HS-5 (cell line): ENCODE data around the gene EDEM1.
"Not testable (repeated sequence)": the region's sequence is repeated elsewhere in the genome, so short reads cannot be mapped to it uniquely, and the experiment has no call there.

ENCODE experiments used
- DNase-seq: peaks from one replicate; pipeline ENCODE4 v3.0.0-alpha.2; 2012; ENCODE audit warnings: low read depth

EDEM1 gene

DNA sequence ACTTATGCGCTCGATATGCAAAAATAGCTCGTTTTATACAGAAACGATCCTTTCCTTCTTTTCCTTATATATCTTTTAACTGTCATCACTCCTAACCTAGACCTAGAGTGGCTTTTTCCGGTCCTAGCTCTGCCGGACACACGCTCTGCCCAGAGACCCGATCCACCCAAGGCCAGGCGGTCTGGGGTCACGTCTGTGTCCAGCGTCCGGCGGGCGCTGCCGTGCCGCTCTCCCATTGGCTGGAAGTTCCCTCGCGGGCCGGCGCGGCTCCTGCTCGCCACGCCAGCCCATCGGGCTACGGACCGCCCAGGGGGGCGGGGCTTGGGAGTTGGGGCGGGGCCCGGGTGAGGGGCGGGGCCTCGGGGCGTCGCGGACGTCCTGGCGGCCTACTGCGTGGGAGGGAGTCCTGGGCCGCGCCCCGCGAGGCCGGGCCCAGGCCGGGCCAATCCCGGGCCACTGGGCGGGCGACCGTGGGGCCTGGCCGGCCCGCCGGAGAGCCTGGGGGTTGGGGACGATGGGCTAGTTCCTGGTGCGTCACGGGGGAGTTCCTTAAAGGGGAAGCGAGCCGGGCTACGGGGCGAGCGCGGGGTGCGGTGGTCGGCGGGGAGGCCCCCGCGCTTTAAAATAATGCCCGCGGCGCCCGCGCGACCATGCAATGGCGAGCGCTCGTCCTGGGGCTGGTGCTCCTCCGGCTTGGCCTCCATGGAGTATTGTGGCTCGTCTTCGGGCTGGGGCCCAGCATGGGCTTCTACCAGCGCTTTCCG is at the start of gene EDEM1:
Gene EDEM1 (plus strand): TSS at position 552 of the 764 bp plus-strand sequence. CDS start 99 bp downstream, at position 651.
- peak; percentile 76 for DNase-seq

DNA sequence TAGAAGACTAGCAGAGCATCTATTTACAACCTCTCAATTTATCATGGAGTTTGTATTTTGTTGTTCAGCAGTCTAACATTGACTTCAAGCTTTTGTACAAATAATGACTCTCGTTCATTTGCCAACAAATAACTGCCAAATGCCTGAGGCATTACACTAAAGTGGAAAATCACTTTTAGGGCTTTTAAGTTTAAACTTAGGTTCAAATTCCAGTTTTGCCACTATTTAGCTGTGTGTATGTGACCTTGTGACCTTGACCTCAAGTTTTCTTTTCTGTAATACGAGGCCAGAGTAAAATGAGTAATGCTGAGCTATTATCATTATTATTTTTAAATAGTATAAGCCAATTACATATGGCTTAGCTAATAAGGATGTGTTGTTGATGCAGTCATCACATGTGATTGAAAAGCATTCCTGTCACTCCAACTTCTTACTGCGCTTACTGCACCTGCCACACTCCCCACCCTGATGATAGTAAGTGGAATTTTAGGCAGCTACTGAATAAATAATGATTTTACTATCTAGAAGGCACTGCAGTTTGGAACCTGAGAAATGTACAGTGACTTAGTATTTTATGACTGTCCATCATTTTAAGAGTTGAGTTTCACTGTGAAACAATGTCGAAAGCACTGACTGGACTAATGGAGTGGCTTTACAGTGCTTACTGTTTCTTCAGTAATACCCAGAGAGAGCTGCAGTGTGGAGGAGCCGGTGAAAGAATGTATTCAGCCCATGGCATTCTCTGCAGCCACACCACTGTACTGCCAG is 49.1 kb upstream of the EDEM1 start:
- DNase-seq, result no peak

GRCh38 chr3:5140230-5140621 is 47.3 kb upstream of the EDEM1 start:
- DNase-seq, result no peak

DNA sequence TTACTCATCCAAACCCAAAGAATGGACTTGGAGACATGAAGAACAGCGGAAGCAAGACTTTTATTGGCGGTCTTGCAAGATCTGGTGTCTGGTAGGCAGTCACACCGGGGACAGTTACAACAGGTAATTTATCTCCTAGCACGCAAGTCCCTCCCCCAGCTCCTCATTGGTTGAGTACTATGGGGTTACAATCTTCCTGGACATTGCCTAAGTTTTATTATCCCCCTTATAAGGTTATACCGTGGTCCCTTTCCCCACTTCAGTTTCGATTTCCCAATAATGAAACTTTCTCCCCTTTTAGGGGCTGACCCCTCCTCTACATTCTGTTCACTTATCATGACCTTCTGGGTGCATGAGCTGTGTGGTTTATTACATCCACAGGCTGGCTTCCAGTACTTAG is 46.7 kb upstream of the EDEM1 start:
- no peak for DNase-seq

GRCh38 chr3:5141760-5142159 is 45.7 kb upstream of the EDEM1 start:
- DNase-seq, result no peak

DNA sequence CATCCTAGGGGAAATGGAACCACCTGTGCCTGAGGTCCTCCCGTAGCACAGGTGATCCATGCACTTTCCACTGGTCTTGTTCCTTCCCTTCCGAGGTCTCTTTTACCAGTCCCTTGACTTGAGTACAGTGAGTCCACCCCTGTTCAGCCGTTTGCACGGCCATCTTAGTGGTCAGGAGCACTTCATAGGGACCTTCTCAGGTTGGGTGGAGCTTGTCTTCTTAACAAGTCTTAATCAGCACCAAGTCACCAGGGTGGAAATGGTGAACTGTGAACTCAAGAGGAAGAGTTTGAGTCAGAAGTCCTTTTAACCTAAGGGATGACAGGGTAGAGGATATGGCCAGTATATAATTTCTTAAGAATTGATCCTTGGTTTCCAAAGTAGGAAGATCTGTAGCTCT is 44.0 kb upstream of the EDEM1 start:
- DNase-seq, result no peak

DNA sequence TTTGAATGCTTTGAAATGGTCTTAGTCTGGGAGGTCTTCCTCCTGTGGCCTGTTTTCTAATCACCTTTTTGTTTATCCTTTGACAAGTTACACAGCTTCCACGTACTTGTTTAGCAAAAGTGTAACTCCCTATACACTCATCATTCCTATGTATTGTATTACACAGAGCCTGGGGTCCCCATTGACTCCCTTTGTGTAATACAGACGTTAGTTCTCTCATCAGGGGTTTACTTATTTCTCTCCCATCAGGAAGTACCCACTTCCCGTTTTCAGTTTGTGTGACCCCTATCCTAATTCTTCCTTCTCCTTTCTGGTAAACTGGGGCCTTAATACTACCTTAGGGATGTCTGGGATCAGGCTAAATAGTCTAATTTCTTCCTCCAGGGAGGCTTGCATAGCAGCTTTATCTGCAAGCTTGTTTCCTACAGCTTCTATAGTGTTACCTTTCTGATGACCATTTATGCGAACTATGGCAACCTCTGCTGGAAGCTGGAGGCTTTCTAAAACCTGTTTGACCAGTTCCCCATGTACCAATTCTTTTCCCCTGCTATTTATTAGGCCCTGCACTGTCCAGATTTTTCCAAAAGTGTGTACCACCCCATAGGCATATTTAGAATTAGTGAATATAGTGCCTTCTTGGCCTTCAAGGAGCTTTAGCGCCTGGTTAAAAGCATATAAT is 43.1 kb upstream of the EDEM1 start:
- DNase-seq, result no peak

- no peak for DNase-seq
These were observed 42.4 kb upstream of the EDEM1 start for GRCh38 chr3:5145120-5145519.

DNA sequence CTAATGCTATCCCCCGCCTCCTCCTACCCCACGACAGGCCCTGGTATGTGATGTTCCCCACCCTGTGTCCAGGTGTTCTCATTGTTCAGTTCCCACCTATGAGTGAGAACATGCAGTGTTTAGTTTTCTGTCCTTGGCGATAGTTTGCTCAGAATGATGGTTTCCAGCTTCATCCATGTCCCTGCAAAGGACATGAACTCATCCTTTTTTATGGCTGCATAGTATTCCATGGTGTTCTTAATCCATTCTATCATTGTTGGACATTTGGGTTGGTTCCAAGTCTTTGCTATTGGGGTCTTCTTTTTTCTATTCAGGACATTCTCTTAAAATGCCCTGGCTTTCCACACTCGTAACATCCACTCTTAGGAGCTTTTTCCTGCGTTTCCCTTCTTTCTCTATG is 40.4 kb upstream of the EDEM1 start:
- DNase-seq, result not testable (repeated sequence)

DNA sequence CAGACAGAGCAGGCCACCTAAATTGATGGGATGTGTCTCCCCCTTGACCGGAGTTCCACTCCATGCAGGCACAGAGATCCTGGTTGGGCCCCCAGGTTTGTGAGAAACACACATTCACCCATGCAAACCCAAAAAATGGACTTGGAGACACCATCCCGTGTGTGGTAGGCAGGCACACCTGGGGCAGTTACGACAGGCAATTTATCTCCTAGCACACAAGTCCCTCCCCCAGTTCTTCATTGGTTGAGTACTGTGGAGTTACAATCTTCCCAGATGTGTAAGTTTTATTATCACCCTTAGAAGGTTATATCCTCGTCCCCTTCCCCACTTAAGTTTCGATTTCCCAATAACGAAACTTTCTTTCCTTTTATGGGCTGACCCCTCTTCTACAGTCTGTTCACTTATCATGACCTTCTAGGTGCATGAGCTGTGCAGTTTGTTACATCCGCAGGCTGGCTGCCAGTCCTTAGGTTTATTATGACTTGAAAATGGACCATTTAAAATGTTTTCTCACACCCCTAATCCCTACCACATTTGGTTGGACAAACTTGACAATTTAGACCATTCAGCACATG is 38.1 kb upstream of the EDEM1 start:
- DNase-seq, result no peak

GRCh38 chr3:5151586-5151985 is 35.9 kb upstream of the EDEM1 start:
- no peak for DNase-seq

- no peak for DNase-seq
These were observed 34.4 kb upstream of the EDEM1 start for GRCh38 chr3:5153074-5153473.

- no peak for DNase-seq
These were observed 32.3 kb upstream of the EDEM1 start for GRCh38 chr3:5155241-5155640.

DNA sequence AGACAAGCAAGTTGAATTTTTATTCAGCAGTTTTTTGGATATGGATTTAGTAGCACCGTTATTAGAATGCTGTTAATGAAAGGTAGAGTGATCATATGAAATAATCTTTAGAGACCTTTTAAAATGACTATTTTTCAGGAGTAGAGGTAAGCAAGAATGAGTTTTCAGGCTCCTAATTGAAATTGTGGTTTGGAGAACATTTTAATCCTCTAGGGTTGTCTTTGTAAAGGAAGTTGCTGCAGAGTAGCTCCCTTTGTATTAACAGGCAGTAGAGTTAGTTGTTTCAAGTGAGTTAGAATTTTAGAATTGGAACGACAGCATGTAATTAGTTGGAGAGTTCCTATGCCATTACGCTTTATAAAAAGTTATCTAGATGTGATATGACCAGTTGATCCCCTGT is 27.2 kb upstream of the EDEM1 start:
- no peak for DNase-seq

DNA sequence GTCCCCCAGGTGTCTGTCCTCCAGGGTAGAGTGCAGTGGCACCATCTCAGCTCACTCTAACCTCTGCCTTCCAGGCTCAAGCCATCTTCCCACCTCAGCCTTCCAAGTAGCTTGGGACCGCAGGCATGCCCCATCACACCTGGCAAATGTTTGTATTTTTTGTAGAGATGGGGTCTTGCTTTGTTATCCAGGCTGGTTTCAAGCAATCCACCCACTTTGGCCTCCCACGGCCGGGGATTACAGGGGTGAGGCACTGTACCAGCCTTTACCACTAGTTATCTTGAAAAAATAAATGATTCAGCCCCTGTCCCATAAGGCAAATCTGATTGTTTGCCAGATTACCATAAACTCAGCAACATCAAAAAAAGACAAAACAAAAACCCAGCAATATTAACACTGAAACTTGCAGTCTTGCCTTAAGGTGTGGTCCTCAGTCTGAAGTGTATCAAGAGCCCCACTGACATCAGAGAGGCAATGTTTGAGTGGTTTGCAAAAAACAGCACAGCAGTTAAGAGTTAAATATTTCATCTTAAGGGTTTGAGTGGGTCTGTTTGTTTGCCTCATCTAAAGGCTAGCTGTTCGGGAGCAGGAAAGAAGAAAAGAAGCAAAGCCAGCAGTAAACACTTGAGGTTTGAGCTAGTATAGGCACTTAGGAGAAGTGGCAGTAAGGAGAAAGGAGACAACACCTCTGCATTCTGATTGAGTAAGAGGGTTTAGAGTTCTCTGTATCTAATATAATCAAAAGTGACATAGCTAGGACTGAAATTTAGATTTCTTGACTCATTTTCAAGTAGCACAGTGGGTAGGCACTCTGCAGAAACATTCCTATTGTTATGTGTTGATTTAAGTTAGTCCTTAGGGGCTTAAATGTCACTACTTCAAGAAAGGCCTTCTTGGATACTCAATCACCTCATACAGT is 26.3 kb upstream of the EDEM1 start:
- no peak for DNase-seq

GRCh38 chr3:5162102-5162501 is 25.4 kb upstream of the EDEM1 start:
- DNase-seq, result peak; percentile 37

GRCh38 chr3:5165698-5166097 is 21.8 kb upstream of the EDEM1 start:
- no peak for DNase-seq

DNA sequence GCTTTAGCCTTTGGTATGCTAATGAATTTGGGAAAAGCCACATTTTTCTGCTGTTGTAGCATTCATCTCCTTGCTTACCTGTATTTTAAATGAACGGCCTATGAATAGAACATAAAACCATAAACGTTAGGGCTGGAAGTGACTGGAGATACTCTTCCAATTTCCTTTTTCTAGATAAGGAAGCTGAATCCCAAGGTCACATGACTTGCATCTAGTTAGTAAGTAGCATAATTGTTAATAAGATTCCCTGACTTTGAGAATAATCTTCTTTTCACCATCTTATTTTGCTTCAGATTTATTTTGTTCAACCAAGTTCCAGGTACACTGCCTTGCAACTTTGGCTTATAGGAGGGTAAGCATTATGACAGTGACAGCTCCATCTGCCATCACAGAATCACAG is 20.7 kb upstream of the EDEM1 start:
- no peak for DNase-seq

- no peak for DNase-seq
These were observed 19.4 kb upstream of the EDEM1 start for GRCh38 chr3:5168110-5168509.

DNA sequence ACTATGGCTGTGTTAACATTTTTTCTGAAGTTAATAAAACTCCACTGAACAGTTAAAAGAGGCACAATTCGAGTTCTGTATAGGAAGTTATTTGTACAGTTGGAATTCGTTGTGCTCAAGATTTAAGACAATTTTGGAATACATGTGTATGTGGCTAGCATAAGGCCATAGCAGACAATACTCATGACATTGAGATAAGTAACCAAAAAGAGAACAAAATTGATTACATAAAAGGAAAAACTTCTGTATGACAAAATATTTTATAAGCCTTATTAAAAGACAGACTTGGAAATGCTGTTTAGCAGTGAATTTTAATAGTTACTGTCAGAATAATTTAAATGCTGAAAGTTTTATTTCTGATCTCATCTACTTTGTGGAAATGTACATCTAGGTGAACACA is 17.7 kb upstream of the EDEM1 start:
- no peak for DNase-seq

- no peak for DNase-seq
These were observed 16.5 kb upstream of the EDEM1 start for GRCh38 chr3:5170975-5171374.

GRCh38 chr3:5172018-5172417 is 15.5 kb upstream of the EDEM1 start:
- DNase-seq, result no peak
